Mesenchymal stem cell (in vitro differentiated cells and primary cell): ENCODE results near the gene RAB10.
A peak's percentile ranks its signal among the peaks of the same experiment; 100 is the strongest.

Experiments
- DNase-seq: peaks from one replicate; pipeline ENCODE4 v3.0.0-alpha.2; 2013
- H2AFZ ChIP-seq: one replicate; pipeline ENCODE4 v1.6.1; 2013; ENCODE audit warnings: low read depth, mild to moderate bottlenecking, control low read depth, inconsistent platforms, low read length, moderate library complexity
- H2AK5ac ChIP-seq: 2 replicates; pipeline ENCODE4 v1.6.1; 2013; ENCODE audit warnings: low read length, moderate library complexity, mild to moderate bottlenecking, inconsistent platforms; ENCODE audit not compliant: severe bottlenecking
- H2BK120ac ChIP-seq: one replicate; pipeline ENCODE4 v1.6.1; 2013; ENCODE audit warnings: low read depth, mild to moderate bottlenecking, inconsistent platforms, low read length, moderate library complexity
- H2BK12ac ChIP-seq, 2 experiments: one replicate each; pipeline ENCODE4 v1.6.1; 2013; ENCODE audit warnings: inconsistent platforms in 2 of 2, low read length in 2 of 2, mild to moderate bottlenecking in 2 of 2, moderate library complexity in 2 of 2, control low read depth in 1 of 2
- H2BK15ac ChIP-seq: one replicate; pipeline ENCODE4 v1.6.1; 2013; ENCODE audit warnings: mild to moderate bottlenecking, low read depth, inconsistent platforms; ENCODE audit not compliant: poor library complexity, severe bottlenecking
- H2BK5ac ChIP-seq: 2 replicates; pipeline ENCODE4 v1.6.1; 2013; ENCODE audit warnings: low read depth, mild to moderate bottlenecking, low read length, control low read depth, inconsistent platforms; ENCODE audit not compliant: poor library complexity, severe bottlenecking
- H3K14ac ChIP-seq, 2 experiments: one replicate each; pipeline ENCODE4 v1.6.1; 2013; ENCODE audit warnings: inconsistent platforms in 2 of 2, low read length in 2 of 2, control low read depth in 1 of 2, mild to moderate bottlenecking in 1 of 2, moderate library complexity in 1 of 2
- H3K18ac ChIP-seq, 2 experiments: one replicate each; pipeline ENCODE4 v1.6.1; 2013; ENCODE audit warnings: inconsistent platforms in 2 of 2, low read length in 2 of 2, control low read depth in 1 of 2, low read depth in 1 of 2, mild to moderate bottlenecking in 1 of 2
- H3K23ac ChIP-seq, 2 experiments: one replicate each; pipeline ENCODE4 v1.6.1; 2013; ENCODE audit warnings: inconsistent platforms in 2 of 2, low read length in 2 of 2, mild to moderate bottlenecking in 2 of 2, moderate library complexity in 2 of 2, control low read depth in 1 of 2
- H3K27ac ChIP-seq: 2 replicates; pipeline ENCODE4 v1.5.1; 2013; ENCODE audit warnings: mild to moderate bottlenecking, moderate library complexity, low read length, control low read depth, inconsistent platforms; ENCODE audit not compliant: poor library complexity, severe bottlenecking
- H3K27me3 ChIP-seq, 2 experiments: 2 replicates each; pipeline versions ENCODE4 v1.6.1 to v1.7.0; 2013; ENCODE audit warnings: low read length in 2 of 2, mild to moderate bottlenecking in 2 of 2, moderate library complexity in 2 of 2, control low read depth in 1 of 2, inconsistent platforms in 1 of 2; ENCODE audit not compliant: control insufficient read depth in 1 of 2, insufficient read depth in 1 of 2
- H3K36me3 ChIP-seq, 2 experiments: 2 replicates each; pipeline versions ENCODE4 v1.6.1 to v1.7.0; 2013; ENCODE audit warnings: low read length in 2 of 2, control low read depth in 1 of 2, inconsistent platforms in 1 of 2, low read depth in 1 of 2, mild to moderate bottlenecking in 1 of 2; ENCODE audit not compliant: insufficient read depth in 2 of 2, control insufficient read depth in 1 of 2
- H3K4ac ChIP-seq, 2 experiments: one replicate each; pipeline ENCODE4 v1.6.1; 2013; ENCODE audit warnings: inconsistent platforms in 2 of 2, low read length in 2 of 2, mild to moderate bottlenecking in 2 of 2, moderate library complexity in 2 of 2, control low read depth in 1 of 2, low read depth in 1 of 2
- H3K4me1 ChIP-seq: 2 replicates; pipeline ENCODE4 v1.6.1; 2013; ENCODE audit warnings: low read depth, low read length, control low read depth; ENCODE audit not compliant: control insufficient read depth, insufficient read depth
- H3K4me2 ChIP-seq: 2 replicates; pipeline ENCODE4 v1.6.1; 2013; ENCODE audit warnings: low read length, mild to moderate bottlenecking, inconsistent platforms; ENCODE audit not compliant: poor library complexity, severe bottlenecking
- H3K4me3 ChIP-seq, 2 experiments: 2 replicates each; pipeline versions ENCODE4 v1.5.1 to v1.7.0; 2013; ENCODE audit warnings: low read length in 2 of 2, mild to moderate bottlenecking in 2 of 2, control low read depth in 1 of 2, low read depth in 1 of 2; ENCODE audit not compliant: insufficient read depth in 1 of 2
- H3K79me1 ChIP-seq: replicated peaks from 2 replicates; pipeline ENCODE4 v1.6.1; 2013; ENCODE audit warnings: mild to moderate bottlenecking, control low read depth, low read length, inconsistent platforms; ENCODE audit not compliant: poor library complexity, severe bottlenecking
- H3K9ac ChIP-seq: 2 replicates; pipeline ENCODE4 v1.7.0; 2013; ENCODE audit warnings: mild to moderate bottlenecking, low read length, moderate library complexity
- H3K9me3 ChIP-seq: 2 replicates; pipeline ENCODE4 v1.7.0; 2013; ENCODE audit warnings: mild to moderate bottlenecking, low read length; ENCODE audit not compliant: control insufficient read depth
- H4K8ac ChIP-seq: one replicate; pipeline ENCODE4 v1.6.1; 2013; ENCODE audit warnings: inconsistent platforms, mild to moderate bottlenecking, low read length, moderate library complexity
- H4K91ac ChIP-seq: one replicate; pipeline ENCODE4 v1.6.1; 2013; ENCODE audit warnings: mild to moderate bottlenecking, low read length, inconsistent platforms
- WGBS: methylation state at CpG from one replicate; pipeline ENCODE4 v1.1.7; 2013; ENCODE audit warnings: mixed read lengths; 5-methylcytosine and 5-hydroxymethylcytosine counted together

Gene RAB10

DNA sequence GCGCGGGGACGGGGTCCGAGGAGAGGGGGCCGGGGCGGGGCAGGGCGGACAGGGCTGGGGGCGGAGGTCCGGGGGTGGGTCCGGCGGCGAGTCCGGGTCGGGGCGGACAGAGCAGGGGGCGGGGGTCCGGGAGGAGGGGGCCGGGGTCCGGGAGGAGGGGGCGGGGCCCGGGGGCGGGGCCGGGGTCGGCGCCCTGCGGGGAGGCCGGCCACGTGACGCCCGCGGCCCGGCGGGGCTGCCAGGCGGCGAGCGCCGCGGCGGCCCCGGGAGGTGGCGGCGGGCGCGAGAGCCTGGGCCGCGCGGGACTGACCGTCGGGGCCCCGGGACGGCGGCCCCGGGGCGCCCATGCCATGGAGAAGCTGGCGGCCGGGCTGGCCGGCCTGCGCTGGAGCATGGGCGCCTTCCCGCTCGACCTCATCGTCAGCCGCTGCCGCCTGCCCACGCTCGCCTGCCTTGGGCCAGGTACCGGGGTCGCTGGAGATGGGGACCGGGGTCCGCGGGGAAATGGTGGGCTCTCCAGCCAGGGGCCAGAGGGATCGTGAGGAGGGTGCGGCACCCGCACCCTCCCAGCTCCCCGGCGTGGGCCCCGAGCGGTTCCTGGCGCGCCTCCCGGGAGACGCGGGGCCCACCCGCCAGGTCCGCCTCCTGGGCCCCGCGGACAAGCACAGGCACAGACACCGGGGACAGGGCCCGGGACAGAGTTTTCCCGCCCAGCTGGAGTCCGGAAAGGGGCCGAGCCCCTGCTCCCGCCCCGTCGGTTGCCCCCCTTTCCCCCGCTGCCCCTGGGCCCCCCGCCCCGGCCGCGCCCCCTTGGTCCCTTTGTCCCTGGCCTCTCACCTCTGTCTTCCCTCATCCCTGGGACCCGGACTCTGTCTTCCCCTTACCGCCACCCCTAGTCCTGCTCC is 139.2 kb downstream of the RAB10 start, which contains the start of gene GAREM2:
Gene GAREM2, plus strand, starts transcription at position 218 of the 905 bp plus-strand sequence. Its CDS starts 133 bp downstream, at position 351.
- Histone ChIP-seq H3K14ac (no peak within 1 kb of the TSS), H3K4me3 (peak within 1 kb of the TSS; percentile 18 to 27), H2BK15ac (peak within 1 kb of the TSS; percentile 78), H2AFZ (no peak within 1 kb of the TSS), H4K8ac (no peak within 1 kb of the TSS), H2BK120ac (no peak within 1 kb of the TSS), H2AK5ac (no peak within 1 kb of the TSS), H3K27ac (no peak within 1 kb of the TSS), H3K36me3 (peaks cover 0 to 2% of the 10 kb centered on the region in 2 experiments), H2BK5ac (no peak within 1 kb of the TSS), H3K23ac (peak within 1 kb of the TSS in 1 of 2 experiments; percentile 32), H3K4me2 (peak within 1 kb of the TSS; percentile 90), H4K91ac (no peak within 1 kb of the TSS), H3K79me1 (no peaks in the 10 kb centered on the region), H3K9ac (no peak within 1 kb of the TSS), H3K4me1 (peaks cover 15% of the 10 kb centered on the region), H3K27me3 (peaks cover 39 to 48% of the 10 kb centered on the region in 2 experiments), H3K9me3 (no peaks in the 10 kb centered on the region), H3K18ac (no peak within 1 kb of the TSS), H2BK12ac (peak within 1 kb of the TSS in 1 of 2 experiments; percentile 47), H3K4ac (no peak within 1 kb of the TSS)
- DNase-seq: no peak
- 1% methylated on average over 52 of the region's 102 CpGs for WGBS

DNA sequence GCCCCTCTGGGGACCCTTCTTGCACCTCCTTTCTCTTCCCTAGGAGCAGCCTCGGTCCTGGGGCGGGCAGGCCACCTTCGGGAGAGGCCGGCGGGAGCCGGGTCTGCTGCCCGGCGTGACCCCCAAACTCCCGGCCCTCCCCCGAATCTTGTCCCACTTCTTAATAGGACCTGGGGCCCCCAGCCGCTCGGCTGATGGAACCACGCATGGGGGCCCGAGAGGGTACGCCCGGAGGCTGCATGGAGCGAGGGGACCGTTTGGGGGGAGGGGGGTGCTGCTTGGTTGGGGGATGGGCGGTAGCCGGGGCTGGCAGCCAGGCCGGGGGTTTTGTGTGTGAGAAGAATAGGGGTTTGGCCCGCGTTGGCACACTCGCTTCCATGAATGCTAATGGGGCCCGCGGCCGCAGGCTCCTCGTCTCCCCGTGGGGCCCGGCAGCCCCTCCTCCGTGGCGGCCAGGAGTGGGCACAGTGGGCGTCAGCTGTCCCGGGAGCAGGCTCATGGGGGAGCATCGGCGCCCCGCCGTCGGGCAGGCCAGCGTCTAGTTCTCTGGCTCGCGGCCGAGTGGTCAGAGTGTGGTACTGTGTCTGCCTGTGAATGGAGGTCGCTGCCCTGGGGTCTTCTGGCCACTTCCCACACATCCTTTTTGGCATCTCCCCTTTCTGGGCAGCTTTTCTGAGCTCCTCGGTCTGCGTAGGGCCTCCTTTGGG is 140.0 kb downstream of the RAB10 start:
- no peaks in the 10 kb centered on the region for H3K9me3 ChIP-seq
- 21% methylated on average over 24 of the region's 46 CpGs for WGBS
- H3K36me3 ChIP-seq: peaks cover 0 to 2% of the 10 kb centered on the region in 2 experiments
- no peak overlapping the region for H3K27ac ChIP-seq
- H3K4me3 ChIP-seq: no peak overlapping the region
- H3K4me1 ChIP-seq: peaks cover 19% of the 10 kb centered on the region
- H3K23ac ChIP-seq: peak overlapping the region in 1 of 2 experiments; percentile 86
- H2BK15ac ChIP-seq: peak overlapping the region; percentile 4
- H3K14ac ChIP-seq: peak overlapping the region in 1 of 2 experiments; percentile 71
- H2BK120ac ChIP-seq: no peak overlapping the region
- no peak overlapping the region for H2AFZ ChIP-seq
- H2BK5ac ChIP-seq: no peak overlapping the region
- no peak for DNase-seq
- no peak overlapping the region for H3K9ac ChIP-seq
- no peak overlapping the region for H3K4me2 ChIP-seq
- H3K27me3 ChIP-seq: peaks cover 39 to 48% of the 10 kb centered on the region in 2 experiments
- no peak overlapping the region for H3K4ac ChIP-seq
- H4K91ac ChIP-seq: no peak overlapping the region
- H2AK5ac ChIP-seq: no peak overlapping the region
- H3K18ac ChIP-seq: no peak overlapping the region
- no peaks in the 10 kb centered on the region for H3K79me1 ChIP-seq
- H4K8ac ChIP-seq: no peak overlapping the region
- H2BK12ac ChIP-seq: no peak overlapping the region

DNA sequence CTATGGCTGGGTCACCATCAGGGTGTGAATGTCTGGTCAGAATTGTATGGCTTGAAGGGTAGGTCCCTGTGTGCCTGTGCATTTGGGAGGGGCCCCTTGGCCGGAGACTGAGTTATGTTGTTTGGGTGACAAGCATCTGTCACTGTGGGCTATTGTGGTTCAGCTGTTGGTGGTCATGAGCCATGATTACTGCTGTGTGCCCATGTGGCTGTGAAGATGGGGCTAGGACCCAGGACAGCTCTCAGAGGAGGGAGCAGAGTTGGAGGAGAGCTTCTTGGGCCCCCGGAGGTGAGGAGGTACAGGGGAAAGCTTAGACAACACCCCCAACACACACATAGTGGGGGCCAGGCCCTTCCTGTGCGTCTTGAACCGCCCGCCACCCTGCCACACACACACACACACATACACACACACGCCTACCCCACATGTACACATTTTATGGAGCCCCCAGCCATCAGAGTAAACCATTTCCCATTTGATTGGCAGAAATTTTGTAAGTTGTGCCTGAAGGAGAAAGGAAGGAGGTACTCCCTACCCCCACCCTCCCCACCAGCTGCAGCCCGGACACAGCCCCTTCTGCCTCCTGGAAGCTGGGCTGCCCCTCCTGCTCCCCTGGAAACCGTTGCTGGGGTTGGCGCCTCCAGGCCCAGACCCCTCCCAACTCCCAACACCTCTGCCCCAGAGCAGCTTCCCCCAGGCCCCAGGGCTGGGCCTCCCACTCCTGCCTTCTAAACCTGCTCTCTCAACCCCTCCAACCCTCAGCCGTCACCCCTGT is 141.0 kb downstream of the RAB10 start:
- peak overlapping the region in 1 of 2 experiments; percentile 23 for H3K14ac ChIP-seq
- H2BK5ac ChIP-seq: no peak overlapping the region
- no peak overlapping the region for H4K91ac ChIP-seq
- peaks cover 43 to 50% of the 10 kb centered on the region in 2 experiments for H3K27me3 ChIP-seq
- no peaks in the 10 kb centered on the region for H3K79me1 ChIP-seq
- WGBS: 70% methylated on average over 3 of the region's 10 CpGs
- no peak overlapping the region for H2BK120ac ChIP-seq
- no peak overlapping the region for H3K4me3 ChIP-seq
- no peak overlapping the region for H2AFZ ChIP-seq
- H2BK12ac ChIP-seq: no peak overlapping the region
- H3K18ac ChIP-seq: no peak overlapping the region
- no peak overlapping the region for H3K4me2 ChIP-seq
- H2AK5ac ChIP-seq: no peak overlapping the region
- no peak overlapping the region for H3K27ac ChIP-seq
- H3K4me1 ChIP-seq: peaks cover 29% of the 10 kb centered on the region
- no peak overlapping the region for H3K4ac ChIP-seq
- H3K9ac ChIP-seq: no peak overlapping the region
- no peaks in the 10 kb centered on the region for H3K9me3 ChIP-seq
- no peak overlapping the region for H4K8ac ChIP-seq
- no peak overlapping the region for H2BK15ac ChIP-seq
- H3K23ac ChIP-seq: no peak overlapping the region
- DNase-seq: no peak
- peaks cover 0 to 2% of the 10 kb centered on the region in 2 experiments for H3K36me3 ChIP-seq
